ENCODE data around the gene ATOH1. TPM values are rescaled to one million over a fixed set of nuclear protein-coding genes. Genes with fewer than 3 reads are reported as not detected.

ATOH1 gene
- not detected for total RNA-seq

GRCh38 chr4:93828332-93828994, at the start of gene ATOH1:
ATOH1 (plus strand) TSS chr4:93828753; CDS start chr4:93828927, 174 bp downstream.
- Mint-ChIP-seq H3K27me3 (ENCODE audit: low read depth) (peaks cover 73% of the 10 kb centered on the region), H3K36me3 (ENCODE audit: insufficient read depth in 2 of 2) (peaks cover 3 to 5% of the 10 kb centered on the region in 2 donors), H3K4me1 (ENCODE audit: low read depth) (peaks cover 27% of the 10 kb centered on the region), H3K9me3 (no peaks in the 10 kb centered on the region), H3K4me3 (peak within 1 kb of the TSS; percentile 75 to 81), H3K27ac (no peak within 1 kb of the TSS)
- ATAC-seq (replicated peaks in 1 of 2) (no peak), DNase-seq (no peak)

GRCh38 chr4:93779228-93779627, 49.3 kb upstream of the ATOH1 start:
- Mint-ChIP-seq H3K4me3 (no peak overlapping the region), H3K27me3 (ENCODE audit: low read depth) (peaks cover 7% of the 10 kb centered on the region), H3K9me3 (peaks cover 0 to 3% of the 10 kb centered on the region in 2 donors), H3K27ac (no peak overlapping the region), H3K4me1 (ENCODE audit: low read depth) (no peaks in the 10 kb centered on the region), H3K36me3 (ENCODE audit: insufficient read depth in 2 of 2) (no peaks in the 10 kb centered on the region)
- ATAC-seq (replicated peaks in 1 of 2) = no peak
- no peak for DNase-seq

GRCh38 chr4:93780080-93780479, 48.5 kb upstream of the ATOH1 start:
- no peak for ATAC-seq (replicated peaks in 1 of 2)
- no peak overlapping the region for H3K27ac Mint-ChIP-seq
- no peaks in the 10 kb centered on the region for H3K36me3 Mint-ChIP-seq (ENCODE audit: insufficient read depth in 2 of 2)

GRCh38 chr4:93781198-93781597, 47.4 kb upstream of the ATOH1 start:
- DNase-seq (no peak), ATAC-seq (replicated peaks in 1 of 2) (no peak)
- H3K9me3 Mint-ChIP-seq = peaks cover 0 to 3% of the 10 kb centered on the region in 2 donors
- no peak overlapping the region for H3K27ac Mint-ChIP-seq
- no peaks in the 10 kb centered on the region for H3K4me1 Mint-ChIP-seq (ENCODE audit: low read depth)
- H3K4me3 Mint-ChIP-seq = no peak overlapping the region
- peaks cover 7% of the 10 kb centered on the region for H3K27me3 Mint-ChIP-seq (ENCODE audit: low read depth)
- no peaks in the 10 kb centered on the region for H3K36me3 Mint-ChIP-seq (ENCODE audit: insufficient read depth in 2 of 2)

More at GRCh38 chr4:93780080-93780479, 48.5 kb upstream of the ATOH1 start:
- H3K4me1 Mint-ChIP-seq (ENCODE audit: low read depth) = no peaks in the 10 kb centered on the region
- peaks cover 7% of the 10 kb centered on the region for H3K27me3 Mint-ChIP-seq (ENCODE audit: low read depth)
- H3K9me3 Mint-ChIP-seq = peaks cover 0 to 3% of the 10 kb centered on the region in 2 donors
- no peak overlapping the region for H3K4me3 Mint-ChIP-seq
- no peak for DNase-seq

- ATAC-seq (replicated peaks in 1 of 2) (no peak), DNase-seq (no peak)
- Mint-ChIP-seq H3K27ac (no peak overlapping the region), H3K27me3 (ENCODE audit: low read depth) (no peaks in the 10 kb centered on the region), H3K4me3 (no peak overlapping the region), H3K36me3 (ENCODE audit: insufficient read depth in 2 of 2) (no peaks in the 10 kb centered on the region), H3K9me3 (no peaks in the 10 kb centered on the region), H3K4me1 (ENCODE audit: low read depth) (no peaks in the 10 kb centered on the region)
These were observed 42.4 kb upstream of the ATOH1 start for GRCh38 chr4:93786149-93786548.

GRCh38 chr4:93788712-93789111, 39.8 kb upstream of the ATOH1 start:
- no peak for DNase-seq
- Mint-ChIP-seq H3K9me3 (no peaks in the 10 kb centered on the region), H3K27me3 (ENCODE audit: low read depth) (no peaks in the 10 kb centered on the region), H3K4me3 (no peak overlapping the region), H3K4me1 (ENCODE audit: low read depth) (no peaks in the 10 kb centered on the region), H3K36me3 (ENCODE audit: insufficient read depth in 2 of 2) (no peaks in the 10 kb centered on the region), H3K27ac (no peak overlapping the region)
- ATAC-seq (replicated peaks in 1 of 2) = no peak

GRCh38 chr4:93791570-93792195, 36.9 kb upstream of the ATOH1 start:
- no peaks in the 10 kb centered on the region for H3K9me3 Mint-ChIP-seq
- H3K4me3 Mint-ChIP-seq = no peak overlapping the region
- peak; percentile 34 to 37 for DNase-seq
- H3K4me1 Mint-ChIP-seq (ENCODE audit: low read depth) = no peaks in the 10 kb centered on the region
- H3K27me3 Mint-ChIP-seq (ENCODE audit: low read depth) = no peaks in the 10 kb centered on the region
- peak; percentile 43 to 44 for ATAC-seq (replicated peaks in 1 of 2)
- no peak overlapping the region for H3K27ac Mint-ChIP-seq
- H3K36me3 Mint-ChIP-seq (ENCODE audit: insufficient read depth in 2 of 2) = no peaks in the 10 kb centered on the region

- Mint-ChIP-seq H3K4me3 (no peak overlapping the region), H3K9me3 (no peaks in the 10 kb centered on the region), H3K27me3 (ENCODE audit: low read depth) (no peaks in the 10 kb centered on the region), H3K36me3 (ENCODE audit: insufficient read depth in 2 of 2) (no peaks in the 10 kb centered on the region), H3K27ac (no peak overlapping the region), H3K4me1 (ENCODE audit: low read depth) (no peaks in the 10 kb centered on the region)
- DNase-seq = no peak
- ATAC-seq (replicated peaks in 1 of 2) = no peak
These were observed 26.5 kb upstream of the ATOH1 start for GRCh38 chr4:93802045-93802444.

- DNase-seq (no peak), ATAC-seq (replicated peaks in 1 of 2) (no peak)
- Mint-ChIP-seq H3K27ac (no peak overlapping the region), H3K4me3 (no peak overlapping the region), H3K4me1 (ENCODE audit: low read depth) (no peaks in the 10 kb centered on the region), H3K27me3 (ENCODE audit: low read depth) (no peaks in the 10 kb centered on the region), H3K9me3 (no peaks in the 10 kb centered on the region), H3K36me3 (ENCODE audit: insufficient read depth in 2 of 2) (no peaks in the 10 kb centered on the region)
These were observed 18.8 kb upstream of the ATOH1 start for GRCh38 chr4:93809773-93810172.

GRCh38 chr4:93810340-93810992, 18.1 kb upstream of the ATOH1 start:
- Mint-ChIP-seq H3K9me3 (no peaks in the 10 kb centered on the region), H3K4me1 (ENCODE audit: low read depth) (no peaks in the 10 kb centered on the region), H3K4me3 (no peak overlapping the region), H3K36me3 (ENCODE audit: insufficient read depth in 2 of 2) (no peaks in the 10 kb centered on the region), H3K27me3 (ENCODE audit: low read depth) (no peaks in the 10 kb centered on the region), H3K27ac (no peak overlapping the region)
- DNase-seq (no peak), ATAC-seq (replicated peaks in 1 of 2) (no peak)

- Mint-ChIP-seq H3K36me3 (ENCODE audit: insufficient read depth in 2 of 2) (no peaks in the 10 kb centered on the region), H3K27me3 (ENCODE audit: low read depth) (no peaks in the 10 kb centered on the region), H3K4me3 (no peak overlapping the region), H3K9me3 (peaks cover 0 to 3% of the 10 kb centered on the region in 2 donors), H3K4me1 (ENCODE audit: low read depth) (no peaks in the 10 kb centered on the region), H3K27ac (no peak overlapping the region)
- ATAC-seq (replicated peaks in 1 of 2) (no peak), DNase-seq (no peak)
These were observed 15.5 kb upstream of the ATOH1 start for GRCh38 chr4:93813092-93813491.

- Mint-ChIP-seq H3K36me3 (ENCODE audit: insufficient read depth in 2 of 2) (no peaks in the 10 kb centered on the region), H3K4me3 (no peak overlapping the region)
These were observed 14.4 kb upstream of the ATOH1 start for GRCh38 chr4:93814141-93814540.

GRCh38 chr4:93814722-93815121, 13.8 kb upstream of the ATOH1 start:
- H3K27ac Mint-ChIP-seq = no peak overlapping the region
- H3K4me1 Mint-ChIP-seq (ENCODE audit: low read depth) = no peaks in the 10 kb centered on the region
- H3K27me3 Mint-ChIP-seq (ENCODE audit: low read depth) = peaks cover 6% of the 10 kb centered on the region
- DNase-seq = no peak
- no peak for ATAC-seq (replicated peaks in 1 of 2)
- H3K4me3 Mint-ChIP-seq = no peak overlapping the region
- H3K9me3 Mint-ChIP-seq = peaks cover 0 to 3% of the 10 kb centered on the region in 2 donors
- H3K36me3 Mint-ChIP-seq (ENCODE audit: insufficient read depth in 2 of 2) = no peaks in the 10 kb centered on the region

More at GRCh38 chr4:93814141-93814540, 14.4 kb upstream of the ATOH1 start:
- Mint-ChIP-seq H3K9me3 (peaks cover 0 to 3% of the 10 kb centered on the region in 2 donors), H3K27ac (no peak overlapping the region), H3K27me3 (ENCODE audit: low read depth) (peaks cover 5% of the 10 kb centered on the region), H3K4me1 (ENCODE audit: low read depth) (no peaks in the 10 kb centered on the region)
- DNase-seq = no peak
- no peak for ATAC-seq (replicated peaks in 1 of 2)
